Measurements from ENCODE around the gene KHDRBS2.

KHDRBS2 gene

GRCh38 chr6:61935242-61935846 lies 350.7 kb downstream of the KHDRBS2 start:
- no peaks in the 10 kb centered on the region for H3K27me3 ChIP-seq
- H3K4me1 ChIP-seq: no peaks in the 10 kb centered on the region
- no peak overlapping the region for H3K9ac ChIP-seq
- no peak overlapping the region for H3K4me2 ChIP-seq
- TF ChIP-seq Cebpa-rat (IDR thresholded peaks at IDR 0.05): no peak
- H3K36me3 ChIP-seq: no peaks in the 10 kb centered on the region
- no peak overlapping the region for H3K4me3 ChIP-seq
- no peaks in the 10 kb centered on the region for H3K9me3 ChIP-seq (replicated peaks in 1 of 11)
- H4K20me1 ChIP-seq: no peaks in the 10 kb centered on the region
- no peak overlapping the region for H3K27ac ChIP-seq

- Histone ChIP-seq H3K4me1 (no peaks in the 10 kb centered on the region), H3K36me3 (no peaks in the 10 kb centered on the region), H3K27ac (no peak overlapping the region), H4K20me1 (no peaks in the 10 kb centered on the region), H3K9me3 (replicated peaks in 1 of 11) (no peaks in the 10 kb centered on the region), H3K9ac (no peak overlapping the region), H3K27me3 (no peaks in the 10 kb centered on the region), H3K4me2 (no peak overlapping the region), H3K4me3 (no peak overlapping the region)
- TF ChIP-seq Cebpa-rat (IDR thresholded peaks at IDR 0.05): no peak
Observed at GRCh38 chr6:61909486-61909885, 376.5 kb downstream of the KHDRBS2 start.

GRCh38 chr6:61901748-61902147 lies 384.3 kb downstream of the KHDRBS2 start:
- Histone ChIP-seq H3K4me2 (no peak overlapping the region), H3K4me1 (no peaks in the 10 kb centered on the region), H4K20me1 (no peaks in the 10 kb centered on the region), H3K27ac (no peak overlapping the region), H3K27me3 (no peaks in the 10 kb centered on the region), H3K36me3 (no peaks in the 10 kb centered on the region), H3K4me3 (no peak overlapping the region), H3K9me3 (replicated peaks in 1 of 11) (no peaks in the 10 kb centered on the region), H3K9ac (no peak overlapping the region)
- TF ChIP-seq Cebpa-rat (IDR thresholded peaks at IDR 0.05): no peak

GRCh38 chr6:61894536-61894935 lies 391.5 kb downstream of the KHDRBS2 start:
- Histone ChIP-seq H3K4me3 (no peak overlapping the region), H3K27ac (no peak overlapping the region), H3K9ac (no peak overlapping the region), H3K4me2 (no peak overlapping the region), H3K4me1 (no peaks in the 10 kb centered on the region), H3K9me3 (replicated peaks in 1 of 11) (no peaks in the 10 kb centered on the region), H3K36me3 (no peaks in the 10 kb centered on the region), H4K20me1 (no peaks in the 10 kb centered on the region), H3K27me3 (no peaks in the 10 kb centered on the region)
- no peak for TF ChIP-seq Cebpa-rat (IDR thresholded peaks at IDR 0.05)

GRCh38 chr6:61887423-61887822 lies 398.6 kb downstream of the KHDRBS2 start:
- no peak overlapping the region for H3K4me3 ChIP-seq
- H3K4me1 ChIP-seq: peaks cover 0 to 7% (median 0%) of the 10 kb centered on the region in 10 experiments; a peak in 2 of 20 replicates
- no peaks in the 10 kb centered on the region for H4K20me1 ChIP-seq
- H3K4me2 ChIP-seq: no peak overlapping the region
- H3K9me3 ChIP-seq (replicated peaks in 1 of 11): no peaks in the 10 kb centered on the region
- TF ChIP-seq Cebpa-rat (IDR thresholded peaks at IDR 0.05): no peak
- no peak overlapping the region for H3K27ac ChIP-seq
- no peaks in the 10 kb centered on the region for H3K36me3 ChIP-seq
- H3K27me3 ChIP-seq: no peaks in the 10 kb centered on the region
- no peak overlapping the region for H3K9ac ChIP-seq

- no peaks in the 10 kb centered on the region for H3K36me3 ChIP-seq
- H3K4me3 ChIP-seq: no peak overlapping the region
- H3K27ac ChIP-seq: no peak overlapping the region
- no peak overlapping the region for H3K9ac ChIP-seq
- TF ChIP-seq Cebpa-rat (IDR thresholded peaks at IDR 0.05): no peak
- H3K4me2 ChIP-seq: no peak overlapping the region
- no peaks in the 10 kb centered on the region for H4K20me1 ChIP-seq
- H3K9me3 ChIP-seq (replicated peaks in 1 of 11): no peaks in the 10 kb centered on the region
- no peaks in the 10 kb centered on the region for H3K27me3 ChIP-seq
- H3K4me1 ChIP-seq: peaks cover 0 to 7% (median 0%) of the 10 kb centered on the region in 10 experiments; a peak in 2 of 20 replicates
Observed at GRCh38 chr6:61886608-61887259, 399.3 kb downstream of the KHDRBS2 start.

GRCh38 chr6:61869632-61870400 lies 416.2 kb downstream of the KHDRBS2 start:
- Histone ChIP-seq H4K20me1 (no peaks in the 10 kb centered on the region), H3K27ac (no peak overlapping the region), H3K4me2 (no peak overlapping the region), H3K4me1 (no peaks in the 10 kb centered on the region), H3K36me3 (no peaks in the 10 kb centered on the region), H3K9ac (no peak overlapping the region), H3K9me3 (replicated peaks in 1 of 11) (peaks cover 0 to 23% (median 5%) of the 10 kb centered on the region in 11 experiments; a peak in 15 of 22 replicates), H3K27me3 (no peaks in the 10 kb centered on the region), H3K4me3 (no peak overlapping the region)
- no peak for TF ChIP-seq Cebpa-rat (IDR thresholded peaks at IDR 0.05)

- H4K20me1 ChIP-seq: no peaks in the 10 kb centered on the region
- H3K4me1 ChIP-seq: no peaks in the 10 kb centered on the region
Observed at GRCh38 chr6:61868507-61869080, 417.4 kb downstream of the KHDRBS2 start.

GRCh38 chr6:61867635-61868034 lies 418.4 kb downstream of the KHDRBS2 start:
- TF ChIP-seq Cebpa-rat (IDR thresholded peaks at IDR 0.05): no peak
- Histone ChIP-seq H3K9ac (no peak overlapping the region), H3K27ac (no peak overlapping the region), H3K9me3 (replicated peaks in 1 of 11) (peaks cover 13 to 40% (median 19%) of the 10 kb centered on the region in 11 experiments), H3K27me3 (no peaks in the 10 kb centered on the region), H3K4me2 (no peak overlapping the region), H3K4me1 (no peaks in the 10 kb centered on the region), H3K36me3 (no peaks in the 10 kb centered on the region), H4K20me1 (no peaks in the 10 kb centered on the region), H3K4me3 (no peak overlapping the region)

More at GRCh38 chr6:61868507-61869080, 417.4 kb downstream of the KHDRBS2 start:
- no peak overlapping the region for H3K4me2 ChIP-seq
- no peaks in the 10 kb centered on the region for H3K36me3 ChIP-seq
- H3K9ac ChIP-seq: no peak overlapping the region
- no peak overlapping the region for H3K4me3 ChIP-seq
- H3K9me3 ChIP-seq (replicated peaks in 1 of 11): peaks cover 12 to 35% (median 17%) of the 10 kb centered on the region in 11 experiments
- H3K27me3 ChIP-seq: no peaks in the 10 kb centered on the region
- TF ChIP-seq Cebpa-rat (IDR thresholded peaks at IDR 0.05): no peak
- no peak overlapping the region for H3K27ac ChIP-seq
